GM18511 (cell line): Measurements from ENCODE around the gene GRIK1.

ENCODE experiments used
- ATAC-seq: cut with Tn5 transposase; IDR thresholded peaks from one replicate; pipeline ENCODE4 v1.9.1; 2021; ENCODE audit warnings: mild to moderate bottlenecking, moderate library complexity; ENCODE audit not compliant: unreplicated experiment

GRIK1 gene

GRCh38 chr21:29648710-29649240 is 291.0 kb downstream of the GRIK1 start:
- no peak for ATAC-seq

GRCh38 chr21:29647353-29647781 is 292.4 kb downstream of the GRIK1 start:
- no peak for ATAC-seq

GRCh38 chr21:29645666-29646553 is 293.9 kb downstream of the GRIK1 start:
- ATAC-seq, result no peak

GRCh38 chr21:29643289-29643688 is 296.5 kb downstream of the GRIK1 start:
- ATAC-seq, result no peak

GRCh38 chr21:29642551-29643245 is 297.1 kb downstream of the GRIK1 start:
- no peak for ATAC-seq

GRCh38 chr21:29641635-29642550 is 297.9 kb downstream of the GRIK1 start:
- no peak for ATAC-seq

- no peak for ATAC-seq
Observed at GRCh38 chr21:29641001-29641634, 298.7 kb downstream of the GRIK1 start.

- ATAC-seq, result peak; percentile 72
Observed at GRCh38 chr21:29640080-29640508, 299.7 kb downstream of the GRIK1 start.

- peak; percentile 45 for ATAC-seq
Observed at GRCh38 chr21:29639366-29640079, 300.3 kb downstream of the GRIK1 start.

GRCh38 chr21:29638761-29639327 is 301.0 kb downstream of the GRIK1 start:
- peak; percentile 38 for ATAC-seq

- no peak for ATAC-seq
Observed at GRCh38 chr21:29638138-29638537, 301.7 kb downstream of the GRIK1 start.

GRCh38 chr21:29637553-29637952 is 302.2 kb downstream of the GRIK1 start:
- ATAC-seq, result no peak

GRCh38 chr21:29637134-29637533 is 302.7 kb downstream of the GRIK1 start:
- no peak for ATAC-seq

- ATAC-seq, result no peak
Observed at GRCh38 chr21:29634418-29634817, 305.4 kb downstream of the GRIK1 start.

GRCh38 chr21:29633756-29634155 is 306.0 kb downstream of the GRIK1 start:
- ATAC-seq, result no peak

GRCh38 chr21:29630441-29630840 is 309.4 kb downstream of the GRIK1 start:
- ATAC-seq, result no peak

GRCh38 chr21:29627905-29628304 is 311.9 kb downstream of the GRIK1 start:
- ATAC-seq, result no peak

GRCh38 chr21:29626801-29627470 is 312.9 kb downstream of the GRIK1 start:
- ATAC-seq, result no peak

GRCh38 chr21:29625990-29626389 is 313.8 kb downstream of the GRIK1 start:
- ATAC-seq, result no peak
